OCI-LY3 (cell line): Measurements from ENCODE around the gene PRKCE.

Experiments used
- EZH2phosphoT487 ChIP-seq: fragments of 200-600 bp; shearing (Covaris generic); IDR thresholded peaks from 2 replicates; pipeline ENCODE4 v1.6.1; 2018; ENCODE audit warnings: antibody characterized with exemption, mixed run types, low read depth
- TF ChIP-seq, protein P1 (sequence below): fragments of 200-600, 300-600 bp; sonication (generic); IDR thresholded peaks from 2 replicates; pipeline ENCODE4 v1.5.1; 2014; ENCODE audit warnings: antibody characterized with exemption, low read length, low read depth

DNA sequence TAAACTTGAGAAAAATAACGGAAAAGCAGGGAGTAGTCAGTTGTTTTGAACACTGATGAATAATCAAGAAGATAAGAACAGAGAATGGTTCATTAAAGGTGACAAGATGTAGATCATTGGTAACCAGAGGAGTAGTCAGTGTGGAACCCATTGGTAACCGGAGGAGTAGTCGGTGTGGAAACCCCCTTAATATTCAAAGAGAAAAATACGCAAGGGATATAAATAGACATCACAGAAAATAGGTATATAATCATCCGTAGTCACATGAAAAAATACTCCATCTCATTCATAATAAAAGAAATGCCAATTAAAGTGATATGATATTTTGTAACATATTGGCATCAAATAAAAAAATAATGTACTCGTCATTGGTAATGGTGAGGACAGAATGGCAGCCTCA lies 575.1 kb downstream of the PRKCE start:
- TF ChIP-seq, protein P1, sequence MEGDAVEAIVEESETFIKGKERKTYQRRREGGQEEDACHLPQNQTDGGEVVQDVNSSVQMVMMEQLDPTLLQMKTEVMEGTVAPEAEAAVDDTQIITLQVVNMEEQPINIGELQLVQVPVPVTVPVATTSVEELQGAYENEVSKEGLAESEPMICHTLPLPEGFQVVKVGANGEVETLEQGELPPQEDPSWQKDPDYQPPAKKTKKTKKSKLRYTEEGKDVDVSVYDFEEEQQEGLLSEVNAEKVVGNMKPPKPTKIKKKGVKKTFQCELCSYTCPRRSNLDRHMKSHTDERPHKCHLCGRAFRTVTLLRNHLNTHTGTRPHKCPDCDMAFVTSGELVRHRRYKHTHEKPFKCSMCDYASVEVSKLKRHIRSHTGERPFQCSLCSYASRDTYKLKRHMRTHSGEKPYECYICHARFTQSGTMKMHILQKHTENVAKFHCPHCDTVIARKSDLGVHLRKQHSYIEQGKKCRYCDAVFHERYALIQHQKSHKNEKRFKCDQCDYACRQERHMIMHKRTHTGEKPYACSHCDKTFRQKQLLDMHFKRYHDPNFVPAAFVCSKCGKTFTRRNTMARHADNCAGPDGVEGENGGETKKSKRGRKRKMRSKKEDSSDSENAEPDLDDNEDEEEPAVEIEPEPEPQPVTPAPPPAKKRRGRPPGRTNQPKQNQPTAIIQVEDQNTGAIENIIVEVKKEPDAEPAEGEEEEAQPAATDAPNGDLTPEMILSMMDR: no peak
- no peak for TF ChIP-seq EZH2phosphoT487
